Body of pancreas (tissue), 4 donors: ENCODE results near the gene LYSMD4. TPM values are rescaled to one million over a fixed set of nuclear protein-coding genes. Genes with fewer than 3 reads are reported as not detected.

Experiments
- ATAC-seq: fragments of 150-250 bp; one replicate; pipeline ENCODE4 v1.9.1; 2016
- DNase-seq, 4 donors: peaks; one replicate each; pipeline ENCODE4 v3.0.0-alpha.2; 2019
- H3K27ac ChIP-seq, 4 donors: fragments of 200-600 bp; sonication (generic); 1 replicate in 3 of 4; 2 replicates in 1 of 4; pipeline versions ENCODE4 v1.5.1 to v1.6.1; 2016 to 2019; ENCODE audit warnings: mild to moderate bottlenecking in 1 of 4, mixed read lengths in 1 of 4, moderate library complexity in 1 of 4
- H3K27me3 ChIP-seq, 2 donors: fragments of 200-600 bp; sonication (generic); one replicate each; pipeline ENCODE4 v1.6.0; 2016; ENCODE audit warnings: mild to moderate bottlenecking in 1 of 2
- H3K36me3 ChIP-seq, 2 donors: fragments of 200-600 bp; sonication (generic); replicated peaks in 1 of 2; 2 replicates each; pipeline ENCODE4 v1.5.1; 2016; ENCODE audit warnings: low read depth in 2 of 2; ENCODE audit not compliant: insufficient read depth in 1 of 2
- H3K4me1 ChIP-seq: fragments of 200-600 bp; sonication (generic); one replicate; pipeline ENCODE4 v1.6.0; 2016
- H3K4me3 ChIP-seq, 2 donors: fragments of 200-600 bp; sonication (generic); 1 replicate in 1 of 2; 2 replicates in 1 of 2; pipeline ENCODE4 v1.5.1; 2016 to 2019
- H3K9me3 ChIP-seq, 3 donors: fragments of 200-600 bp; sonication (generic); 1 replicate in 2 of 3; 2 replicates in 1 of 3; pipeline ENCODE4 v1.5.1; 2016
- CTCF ChIP-seq, 7 experiments: fragments of 450-650 bp in 4 of 7; fragments of 200-600 bp in 3 of 7; sonication (generic) in 3 of 7; IDR thresholded peaks; one replicate each; pipeline ENCODE4 v1.5.1; 2016 to 2019; ENCODE audit warnings: antibody characterized with exemption in 7 of 7
- POLR2A ChIP-seq, 3 donors: fragments of 450-650 bp; IDR thresholded peaks; one replicate each; pipeline ENCODE4 v1.6.1; 2016; ENCODE audit warnings: antibody characterized with exemption in 3 of 3, mild to moderate bottlenecking in 2 of 3
- WGBS, 2 donors: methylation state at CpG; one replicate each; pipeline ENCODE4 v1.1.5; 2017; 5-methylcytosine and 5-hydroxymethylcytosine counted together
- intact Hi-C: fragments of 100-400 bp; cut with DNase I; formaldehyde crosslinking; loops from one replicate; pipeline ENCODE4 v1.15.1; 2023
- total RNA-seq, 2 donors: library from RNA; depleted of rRNA; stranded (reverse); fragments of >200 nt; gene quantifications; one replicate each; pipeline ENCODE4 v1.1.0, GENCODE V29; 2016

The LYSMD4 gene
- total RNA-seq, 2 donors from 2014 or later, result 0.66 to 12.5 TPM

GRCh38 chr15:99704444-99704838 is 28.8 kb downstream of the LYSMD4 start:
- Histone ChIP-seq H3K27ac (peak overlapping the region in 3 of 4 donors; percentile 81 to 88 (median 85)), H3K9me3 (no peaks in the 10 kb centered on the region), H3K36me3 (no peaks in the 10 kb centered on the region), H3K27me3 (no peaks in the 10 kb centered on the region), H3K4me1 (peaks cover 48% of the 10 kb centered on the region), H3K4me3 (no peak overlapping the region)
- WGBS, 2 donors, result 31 to 32% methylated on average over 3 of the region's 3 CpGs
- ATAC-seq (peak; percentile 81), DNase-seq (peak; percentile 34 to 79 (median 46))
- intact Hi-C loops, result no loop called here
- TF ChIP-seq POLR2A (IDR thresholded peaks at IDR 0.05) (no peak), CTCF (IDR thresholded peaks at IDR 0.05) (peak; percentile 55 to 91 (median 79))

- intact Hi-C loops, result no loop called here
- ATAC-seq (peak; percentile 95), DNase-seq (peak; percentile 52 to 75 (median 58))
- H3K9me3 ChIP-seq, result no peaks in the 10 kb centered on the region
- peaks cover 45% of the 10 kb centered on the region for H3K4me1 ChIP-seq
- H3K27ac ChIP-seq, result peak overlapping the region; percentile 71 to 88 (median 83)
- no peaks in the 10 kb centered on the region for H3K27me3 ChIP-seq
- H3K4me3 ChIP-seq, result no peak overlapping the region
- no peaks in the 10 kb centered on the region for H3K36me3 ChIP-seq
- TF ChIP-seq POLR2A (IDR thresholded peaks at IDR 0.05), result no peak
- peak in 6 of 7 experiments; percentile 50 to 88 (median 81) for TF ChIP-seq CTCF (IDR thresholded peaks at IDR 0.05)
- whole genome bisulfite sequencing, 2 donors, result 3% methylated on average over 7 of the region's 7 CpGs
Measured at GRCh38 chr15:99703603-99704443, 29.4 kb downstream of the LYSMD4 start.

- peak overlapping the region; percentile 71 to 88 (median 83) for H3K27ac ChIP-seq
- TF ChIP-seq POLR2A (IDR thresholded peaks at IDR 0.05) (no peak), CTCF (IDR thresholded peaks at IDR 0.05) (peak in 1 of 7 experiments; percentile 5)
- no peaks in the 10 kb centered on the region for H3K36me3 ChIP-seq
- intact Hi-C loops, result no loop called here
- ATAC-seq (peak; percentile 43), DNase-seq (no peak)
- peaks cover 37% of the 10 kb centered on the region for H3K4me1 ChIP-seq
- WGBS, 2 donors, result 18 to 26% methylated on average over 4 of the region's 4 CpGs
- no peak overlapping the region for H3K4me3 ChIP-seq
- H3K27me3 ChIP-seq, result no peaks in the 10 kb centered on the region
- H3K9me3 ChIP-seq, result no peaks in the 10 kb centered on the region
Measured at GRCh38 chr15:99702895-99703602, 30.2 kb downstream of the LYSMD4 start.

GRCh38 chr15:99696096-99696495 is 37.1 kb downstream of the LYSMD4 start:
- TF ChIP-seq CTCF (IDR thresholded peaks at IDR 0.05) (no peak), POLR2A (IDR thresholded peaks at IDR 0.05) (no peak)
- Histone ChIP-seq H3K27ac (no peak overlapping the region), H3K27me3 (no peaks in the 10 kb centered on the region), H3K9me3 (no peaks in the 10 kb centered on the region), H3K4me3 (no peak overlapping the region), H3K36me3 (peaks cover 0 to 2% of the 10 kb centered on the region in 2 donors), H3K4me1 (peaks cover 6% of the 10 kb centered on the region)
- ATAC-seq (no peak), DNase-seq (no peak)
- intact Hi-C loops, result loop anchor here (10.0 kb wide), 1 partner anchor 121 kb away; no protein-coding TSS in a partner anchor
- 81 to 83% methylated on average over 2 of the region's 2 CpGs for WGBS, 2 donors
